GM23248 (cell line): ENCODE measurements around the gene PTCH1. TPM values are rescaled to one million over a fixed set of nuclear protein-coding genes. Genes with fewer than 3 reads are reported as not detected.
A peak's percentile ranks its signal among the peaks of the same experiment; 100 is the strongest.

Experiments used
- DNase-seq: peaks from one replicate; pipeline ENCODE4 v3.0.0-alpha.2; 2015
- H2AFZ ChIP-seq: fragments of 200-600 bp; sonication (generic); 2 replicates; pipeline ENCODE4 v1.6.1; 2016; ENCODE audit warnings: antibody characterized with exemption
- H3F3A ChIP-seq: fragments of 200-600 bp; sonication (generic); 2 replicates; pipeline ENCODE4 v1.6.1; 2016; ENCODE audit warnings: mild to moderate bottlenecking, antibody characterized with exemption, mixed run types; ENCODE audit not compliant: insufficient read depth
- H3K27ac ChIP-seq: fragments of 200-600 bp; sonication (generic); 2 replicates; pipeline ENCODE4 v1.5.1; 2016; ENCODE audit warnings: mild to moderate bottlenecking
- H3K27me3 ChIP-seq: fragments of 200-600 bp; sonication (generic); replicated peaks from 2 replicates; pipeline ENCODE4 v1.6.1; 2016; ENCODE audit warnings: mild to moderate bottlenecking; ENCODE audit not compliant: insufficient read depth
- H3K36me3 ChIP-seq: fragments of 200-600 bp; sonication (generic); 2 replicates; pipeline ENCODE4 v1.6.1; 2016; ENCODE audit warnings: low read depth, mild to moderate bottlenecking
- H3K4me1 ChIP-seq: fragments of 200-600 bp; sonication (generic); 2 replicates; pipeline ENCODE4 v1.6.1; 2016; ENCODE audit warnings: mild to moderate bottlenecking; ENCODE audit not compliant: insufficient read depth
- H3K4me2 ChIP-seq: fragments of 200-600 bp; sonication (generic); one replicate; pipeline ENCODE4 v1.6.1; 2016; ENCODE audit warnings: mild to moderate bottlenecking; ENCODE audit not compliant: unreplicated experiment
- H3K4me3 ChIP-seq: fragments of 200-600 bp; sonication (generic); 2 replicates; pipeline ENCODE4 v1.5.1; 2016; ENCODE audit warnings: mild to moderate bottlenecking
- H3K79me2 ChIP-seq: fragments of 200-600 bp; sonication (generic); 2 replicates; pipeline ENCODE4 v1.6.1; 2016; ENCODE audit warnings: mild to moderate bottlenecking; ENCODE audit not compliant: insufficient read depth
- H3K9ac ChIP-seq: fragments of 200-600 bp; sonication (generic); 2 replicates; pipeline ENCODE4 v1.6.1; 2016; ENCODE audit warnings: mild to moderate bottlenecking
- H3K9me2 ChIP-seq: fragments of 200-600 bp; sonication (generic); 2 replicates; pipeline ENCODE4 v1.6.1; 2016; ENCODE audit warnings: mixed run types, mild to moderate bottlenecking, moderate library complexity; ENCODE audit not compliant: insufficient read depth
- H3K9me3 ChIP-seq: fragments of 200-600 bp; sonication (generic); one replicate; pipeline ENCODE4 v1.6.1; 2017; ENCODE audit warnings: low read depth
- H4K20me1 ChIP-seq: fragments of 200-600 bp; sonication (generic); 2 replicates; pipeline ENCODE4 v1.6.0; 2016; ENCODE audit not compliant: insufficient read depth
- EZH2 ChIP-seq: fragments of 200-600 bp; sonication (generic); IDR thresholded peaks from 2 replicates; pipeline ENCODE4 v1.6.1; 2018; ENCODE audit warnings: antibody characterized with exemption, mild to moderate bottlenecking; ENCODE audit not compliant: insufficient read depth, poor library complexity, severe bottlenecking
- EZH2phosphoT487 ChIP-seq: fragments of 200-600 bp; sonication (generic); IDR thresholded peaks from 2 replicates; pipeline ENCODE4 v1.6.1; 2018; ENCODE audit warnings: antibody characterized with exemption, moderate library complexity, mild to moderate bottlenecking, low read depth; ENCODE audit not compliant: insufficient read depth
- WGBS, 2 experiments: methylation state at CpG; one replicate each; pipeline ENCODE4 v1.1.6; 2015 to 2017; ENCODE audit warnings: low lambda C conversion rate in 2 of 2, low coverage in 1 of 2; ENCODE audit errors: missing lambda C conversion rate in 2 of 2; 5-methylcytosine and 5-hydroxymethylcytosine counted together
- in situ Hi-C: fragments of 300-500 bp; cut with MboI; formaldehyde crosslinking; loops from 2 replicates; pipeline ENCODE4 v1.15.0; 2020
- polyA plus RNA-seq: library from polyadenylated mRNA; unstranded; fragments of >200 nt; fragmentation: Nextera tagmentation; extraction: Ambion mirVana; gene quantifications from 2 replicates; pipeline ENCODE4 v1.2.1, GENCODE V29; 2016
- total RNA-seq: library from RNA; depleted of rRNA; stranded (reverse); fragments of >200 nt; shearing (Covaris generic); gene quantifications from 2 replicates; pipeline ENCODE4 v1.2.3, GENCODE V29; 2014

Gene PTCH1
- total and polyA plus RNA-seq, 2 experiments from 2014 or later = 3.8 to 7.3 TPM

- Histone ChIP-seq H3K4me2 (no peak overlapping the region), H3K27me3 (peaks cover 8% of the 10 kb centered on the region), H4K20me1 (no peaks in the 10 kb centered on the region), H3K4me1 (no peaks in the 10 kb centered on the region), H3K36me3 (no peaks in the 10 kb centered on the region), H3K9me3 (no peaks in the 10 kb centered on the region), H3K79me2 (no peaks in the 10 kb centered on the region), H3K27ac (no peak overlapping the region), H2AFZ (no peak overlapping the region), H3K9ac (no peak overlapping the region), H3K4me3 (no peak overlapping the region), H3F3A (no peaks in the 10 kb centered on the region), H3K9me2 (no peaks in the 10 kb centered on the region)
- TF ChIP-seq EZH2phosphoT487 (no peak), EZH2 (no peak)
- in situ Hi-C loops = no loop called here
- DNase-seq = no peak
- 3 to 8% methylated on average over 3 of the region's 3 CpGs for WGBS, 2 experiments
These were observed 6.2 kb upstream of the PTCH1 start for GRCh38 chr9:95522871-95523370.

- Histone ChIP-seq H4K20me1 (no peaks in the 10 kb centered on the region), H3K4me1 (no peaks in the 10 kb centered on the region), H3K9me2 (no peaks in the 10 kb centered on the region), H3K9ac (no peak overlapping the region), H3K79me2 (no peaks in the 10 kb centered on the region), H3K27me3 (peaks cover 8% of the 10 kb centered on the region), H3K36me3 (no peaks in the 10 kb centered on the region), H3F3A (no peaks in the 10 kb centered on the region), H3K4me3 (no peak overlapping the region), H3K4me2 (no peak overlapping the region), H3K9me3 (no peaks in the 10 kb centered on the region), H2AFZ (no peak overlapping the region), H3K27ac (no peak overlapping the region)
- 63 to 68% methylated on average over 3 of the region's 3 CpGs for WGBS, 2 experiments
- TF ChIP-seq EZH2phosphoT487 (no peak), EZH2 (no peak)
- no peak for DNase-seq
- in situ Hi-C loops = no loop called here
These were observed 4.9 kb upstream of the PTCH1 start for GRCh38 chr9:95521699-95522098.

- H3F3A ChIP-seq = no peaks in the 10 kb centered on the region
- in situ Hi-C loops = no loop called here
- no peak overlapping the region for H3K9ac ChIP-seq
- H3K4me2 ChIP-seq = no peak overlapping the region
- no peaks in the 10 kb centered on the region for H4K20me1 ChIP-seq
- H3K4me3 ChIP-seq = no peak overlapping the region
- H3K27me3 ChIP-seq = peaks cover 8% of the 10 kb centered on the region
- no peak for DNase-seq
- no peaks in the 10 kb centered on the region for H3K36me3 ChIP-seq
- H2AFZ ChIP-seq = 0 out of 2 replicates have a peak overlapping the region, but pooled peaks have one; percentile 99
- no peaks in the 10 kb centered on the region for H3K9me3 ChIP-seq
- H3K4me1 ChIP-seq = no peaks in the 10 kb centered on the region
- H3K9me2 ChIP-seq = no peaks in the 10 kb centered on the region
- no peak overlapping the region for H3K27ac ChIP-seq
- 65 to 66% methylated on average over 20 of the region's 20 CpGs for WGBS, 2 experiments
- H3K79me2 ChIP-seq = peaks cover 1% of the 10 kb centered on the region; the same call in 1 of the 2 replicates
- TF ChIP-seq EZH2 (no peak), EZH2phosphoT487 (no peak)
These were observed 1.0 kb upstream of the PTCH1 start for GRCh38 chr9:95517559-95518425.

- no peaks in the 10 kb centered on the region for H4K20me1 ChIP-seq
- no peak for TF ChIP-seq EZH2phosphoT487
- TF ChIP-seq EZH2 = no peak
- no peaks in the 10 kb centered on the region for H3K9me3 ChIP-seq
- H3K4me3 ChIP-seq = peak overlapping the region; percentile 87
- 0 to 1% methylated on average over 37 to 52 of the region's 69 CpGs for WGBS, 2 experiments
- peak overlapping the region; percentile 92 for H3K4me2 ChIP-seq
- H3K27ac ChIP-seq = no peak overlapping the region
- H3F3A ChIP-seq = peaks cover 5% of the 10 kb centered on the region; the same call in 1 of the 2 replicates
- H3K36me3 ChIP-seq = no peaks in the 10 kb centered on the region
- H3K27me3 ChIP-seq = peaks cover 8% of the 10 kb centered on the region
- peaks cover 6% of the 10 kb centered on the region; the same call in 1 of the 2 replicates for H3K79me2 ChIP-seq
- H3K9me2 ChIP-seq = no peaks in the 10 kb centered on the region
- peak; percentile 53 for DNase-seq
- H3K9ac ChIP-seq = peak overlapping the region; percentile 46
- H3K4me1 ChIP-seq = 0 out of 2 replicates have a peak, but pooled peaks cover 7% of the 10 kb centered on the region
- in situ Hi-C loops = no loop called here
- H2AFZ ChIP-seq = peak overlapping the region; percentile 99
These were observed 494 bp downstream of the PTCH1 start for GRCh38 chr9:95516221-95516733.
